Tibial nerve (tissue), 3 donors: ENCODE data around the gene USP32.

ENCODE experiments used
- CTCF ChIP-seq, 5 experiments: fragments of 200-600 bp in 3 of 5; fragments of 450-650 bp in 2 of 5; sonication (generic) in 3 of 5; IDR thresholded peaks; one replicate each; pipeline ENCODE4 v1.5.1; 2016 to 2019; ENCODE audit warnings: antibody characterized with exemption in 5 of 5, mild to moderate bottlenecking in 3 of 5, moderate library complexity in 2 of 5
- POLR2A ChIP-seq, 2 donors: fragments of 450-650 bp; IDR thresholded peaks; one replicate each; pipeline ENCODE4 v1.6.1; 2017; ENCODE audit warnings: antibody characterized with exemption in 2 of 2, mild to moderate bottlenecking in 2 of 2, moderate library complexity in 2 of 2

- no peak for TF ChIP-seq POLR2A (IDR thresholded peaks at IDR 0.05)
- no peak for TF ChIP-seq CTCF (IDR thresholded peaks at IDR 0.05)
Observed at GRCh38 chr17:60314423-60314822, 77.5 kb downstream of the USP32 start.
